ENCODE measurements around the gene CAMK1D.

Gene CAMK1D

DNA sequence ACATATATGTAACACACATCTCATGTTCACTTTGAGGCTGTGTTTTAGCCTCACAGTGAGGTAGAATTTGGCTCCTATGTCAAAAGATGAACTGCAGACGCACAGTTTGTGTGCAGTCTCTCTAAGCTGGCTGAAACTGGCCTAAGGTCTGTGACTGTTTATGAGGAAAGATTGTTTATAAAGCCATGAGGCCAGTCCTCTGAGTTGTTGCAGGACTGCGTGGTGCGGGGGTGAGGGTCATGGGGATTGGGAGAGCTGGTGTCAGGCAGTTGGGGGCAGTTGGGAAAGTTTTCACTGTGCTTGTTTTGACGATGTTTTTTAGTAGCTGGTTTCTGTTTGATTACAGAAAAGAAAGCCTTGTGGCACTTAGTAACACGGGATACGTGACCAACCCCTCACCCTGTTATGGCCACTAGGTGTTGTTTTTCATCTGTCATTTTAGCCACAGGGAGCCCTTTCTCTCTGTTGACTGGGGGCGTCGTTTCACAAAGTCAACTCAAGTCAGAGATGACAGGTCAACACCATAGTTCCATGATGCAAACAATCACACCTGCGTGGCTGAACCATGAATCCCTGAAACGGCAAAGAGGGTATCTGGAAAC lies 341.3 kb downstream of the CAMK1D start:
- no peak overlapping the region for H3K4me3 ChIP-seq (ENCODE audit: low read length)
- H3K27ac ChIP-seq (ENCODE audit: low read depth, low read length): no peak overlapping the region
- H3K9me3 ChIP-seq (ENCODE audit: control insufficient read depth, insufficient read depth, low read length): no peaks in the 10 kb centered on the region
- H3K9me2 ChIP-seq (replicated peaks; ENCODE audit: control insufficient read depth, low read length): no peaks in the 10 kb centered on the region
- peaks cover 3% of the 10 kb centered on the region; the same call in 1 of the 2 replicates for H4K20me1 ChIP-seq (ENCODE audit: control insufficient read depth, insufficient read depth, low read depth, low read length)
- H3K79me2 ChIP-seq (ENCODE audit: control insufficient read depth, low read length): peaks cover 3% of the 10 kb centered on the region; the same call in 1 of the 2 replicates
- H3K36me3 ChIP-seq (ENCODE audit: control insufficient read depth, low read length): no peaks in the 10 kb centered on the region
- H3K4me1 ChIP-seq (ENCODE audit: control insufficient read depth, low read length): no peaks in the 10 kb centered on the region
- H3K4me2 ChIP-seq (ENCODE audit: low read length): no peak overlapping the region
- no peaks in the 10 kb centered on the region for H3F3A ChIP-seq (ENCODE audit: control insufficient read depth, insufficient read depth)
- no peak for TF ChIP-seq EZH2phosphoT487 (IDR thresholded peaks at IDR 0.05; ENCODE audit: borderline replicate concordance, low read length)
- TF ChIP-seq, protein P1, sequence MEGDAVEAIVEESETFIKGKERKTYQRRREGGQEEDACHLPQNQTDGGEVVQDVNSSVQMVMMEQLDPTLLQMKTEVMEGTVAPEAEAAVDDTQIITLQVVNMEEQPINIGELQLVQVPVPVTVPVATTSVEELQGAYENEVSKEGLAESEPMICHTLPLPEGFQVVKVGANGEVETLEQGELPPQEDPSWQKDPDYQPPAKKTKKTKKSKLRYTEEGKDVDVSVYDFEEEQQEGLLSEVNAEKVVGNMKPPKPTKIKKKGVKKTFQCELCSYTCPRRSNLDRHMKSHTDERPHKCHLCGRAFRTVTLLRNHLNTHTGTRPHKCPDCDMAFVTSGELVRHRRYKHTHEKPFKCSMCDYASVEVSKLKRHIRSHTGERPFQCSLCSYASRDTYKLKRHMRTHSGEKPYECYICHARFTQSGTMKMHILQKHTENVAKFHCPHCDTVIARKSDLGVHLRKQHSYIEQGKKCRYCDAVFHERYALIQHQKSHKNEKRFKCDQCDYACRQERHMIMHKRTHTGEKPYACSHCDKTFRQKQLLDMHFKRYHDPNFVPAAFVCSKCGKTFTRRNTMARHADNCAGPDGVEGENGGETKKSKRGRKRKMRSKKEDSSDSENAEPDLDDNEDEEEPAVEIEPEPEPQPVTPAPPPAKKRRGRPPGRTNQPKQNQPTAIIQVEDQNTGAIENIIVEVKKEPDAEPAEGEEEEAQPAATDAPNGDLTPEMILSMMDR (IDR thresholded peaks at IDR 0.05; ENCODE audit: low read depth, low read length, poor library complexity, severe bottlenecking): no peak
- H3K27me3 ChIP-seq (ENCODE audit: control insufficient read depth, low read length): no peaks in the 10 kb centered on the region

DNA sequence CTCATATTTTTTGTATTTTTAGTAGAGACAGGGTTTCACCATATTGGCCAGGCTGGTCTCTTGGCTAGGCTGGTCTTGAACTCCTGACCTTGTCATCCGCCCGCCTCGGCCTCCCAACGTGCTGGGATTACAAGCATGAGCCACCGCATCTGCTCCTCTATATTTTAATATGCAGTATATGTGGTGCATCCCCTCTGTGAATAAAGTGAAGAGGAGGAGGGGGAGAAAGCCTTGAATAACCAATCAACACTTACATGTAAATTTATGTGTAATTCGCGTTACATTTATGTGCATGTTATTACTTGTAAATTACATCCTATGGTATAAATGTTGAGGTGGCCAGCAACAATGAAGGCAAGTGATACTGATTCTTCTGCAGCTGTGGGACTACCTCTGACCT lies 342.2 kb downstream of the CAMK1D start:
- Histone ChIP-seq H3K4me2 (ENCODE audit: low read length) (no peak overlapping the region), H3K27ac (ENCODE audit: low read depth, low read length) (no peak overlapping the region), H3K27me3 (ENCODE audit: control insufficient read depth, low read length) (no peaks in the 10 kb centered on the region), H3K36me3 (ENCODE audit: control insufficient read depth, low read length) (no peaks in the 10 kb centered on the region), H3K9me3 (ENCODE audit: control insufficient read depth, insufficient read depth, low read length) (no peaks in the 10 kb centered on the region), H4K20me1 (ENCODE audit: control insufficient read depth, insufficient read depth, low read depth, low read length) (peaks cover 3% of the 10 kb centered on the region; the same call in 1 of the 2 replicates), H3K79me2 (ENCODE audit: control insufficient read depth, low read length) (peaks cover 3% of the 10 kb centered on the region; the same call in 1 of the 2 replicates), H3K4me1 (ENCODE audit: control insufficient read depth, low read length) (no peaks in the 10 kb centered on the region), H3K9me2 (replicated peaks; ENCODE audit: control insufficient read depth, low read length) (no peaks in the 10 kb centered on the region), H3K4me3 (ENCODE audit: low read length) (no peak overlapping the region), H3F3A (ENCODE audit: control insufficient read depth, insufficient read depth) (no peaks in the 10 kb centered on the region)
- TF ChIP-seq, protein P1 (IDR thresholded peaks at IDR 0.05; ENCODE audit: low read depth, low read length, poor library complexity, severe bottlenecking): no peak
- TF ChIP-seq EZH2phosphoT487 (IDR thresholded peaks at IDR 0.05; ENCODE audit: borderline replicate concordance, low read length): no peak

DNA sequence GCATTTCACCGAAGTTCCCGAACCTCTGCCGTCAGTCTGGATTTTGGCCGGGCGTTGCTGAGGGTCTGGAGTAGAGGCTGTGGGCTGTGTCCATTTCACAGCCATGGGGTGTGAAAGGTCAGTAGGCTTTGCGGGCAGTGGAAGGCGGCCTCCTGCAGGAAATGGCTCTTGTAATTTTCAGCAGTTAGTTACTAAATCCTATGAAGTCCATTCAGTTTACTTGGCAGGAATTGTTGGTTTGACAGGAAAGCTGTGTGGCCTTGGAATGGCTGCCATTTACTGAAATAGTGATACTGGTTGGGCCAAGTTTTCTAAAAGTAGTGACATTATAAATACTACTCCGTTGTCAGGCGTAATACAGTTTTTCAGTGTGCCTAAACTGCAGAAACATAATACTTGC lies 348.4 kb downstream of the CAMK1D start:
- Histone ChIP-seq H4K20me1 (ENCODE audit: control insufficient read depth, insufficient read depth, low read depth, low read length) (peaks cover 9% of the 10 kb centered on the region; the same call in 1 of the 2 replicates), H3K27ac (ENCODE audit: low read depth, low read length) (no peak overlapping the region), H3K9me3 (ENCODE audit: control insufficient read depth, insufficient read depth, low read length) (no peaks in the 10 kb centered on the region), H3K4me1 (ENCODE audit: control insufficient read depth, low read length) (no peaks in the 10 kb centered on the region), H3K4me3 (ENCODE audit: low read length) (no peak overlapping the region), H3K4me2 (ENCODE audit: low read length) (no peak overlapping the region), H3F3A (ENCODE audit: control insufficient read depth, insufficient read depth) (no peaks in the 10 kb centered on the region), H3K36me3 (ENCODE audit: control insufficient read depth, low read length) (no peaks in the 10 kb centered on the region; the same call in 1 of the 2 replicates), H3K79me2 (ENCODE audit: control insufficient read depth, low read length) (peaks cover 3% of the 10 kb centered on the region; the same call in 1 of the 2 replicates), H3K9me2 (replicated peaks; ENCODE audit: control insufficient read depth, low read length) (no peaks in the 10 kb centered on the region), H3K27me3 (ENCODE audit: control insufficient read depth, low read length) (no peaks in the 10 kb centered on the region)
- TF ChIP-seq EZH2phosphoT487 (IDR thresholded peaks at IDR 0.05; ENCODE audit: borderline replicate concordance, low read length): no peak
- TF ChIP-seq, protein P1 (IDR thresholded peaks at IDR 0.05; ENCODE audit: low read depth, low read length, poor library complexity, severe bottlenecking): no peak

Data from DOHH2 (cell line).